HCT116 (cell line): Measurements from ENCODE around the gene AQP10. TPM values are rescaled to one million over a fixed set of nuclear protein-coding genes. Genes with fewer than 3 reads are reported as not detected.
A peak's percentile ranks its signal among the peaks of the same experiment; 100 is the strongest.

ENCODE experiments used
- ATAC-seq: fragments of 200-7000 bp; cut with Tn5 transposase; 2 replicates; pipeline ENCODE4 v1.9.1; 2020; ENCODE audit warnings: mild to moderate bottlenecking, moderate library complexity
- BruUV-seq: library from RNA; stranded (reverse); fragments of 400-500 nt; replicated peaks from 2 replicates; lab custom pipeline; 2021; lab: Mats Ljungman, UMichigan
- CTCF ChIA-PET: fragments of 300-600 bp; sonication (Branson Sonifier 250); formaldehyde crosslinking; loops from one replicate; lab custom pipeline; 2021; ENCODE audit warnings: antibody characterized with exemption; lab: Charles Lee
- POLR2A ChIA-PET: fragments of 300-600, 350-600 bp; sonication (Branson Sonifier 250); formaldehyde crosslinking; loops from one replicate; lab custom pipeline; 2021; ENCODE audit warnings: antibody characterized with exemption; lab: Charles Lee
- RAD21 ChIA-PET, 2 experiments: fragments of 300-600 bp; sonication (Branson Sonifier 250); formaldehyde crosslinking; loops; one replicate each; lab custom pipeline; 2023; ENCODE audit warnings: low total read pairs in 2 of 2; ENCODE audit not compliant: uncharacterized antibody in 2 of 2, unreplicated experiment in 2 of 2, low non-redundant PET in 1 of 2; lab: Charles Lee
- DNase-seq: peaks from one replicate; pipeline ENCODE4 v3.0.0-alpha.2; 2010; ENCODE audit warnings: low read depth, low spot score
- H2AFZ ChIP-seq: fragments of 200-600 bp; shearing (Covaris generic), sonication (generic); 2 replicates; pipeline ENCODE4 v1.6.1; 2017; ENCODE audit warnings: low read depth, mixed run types, mixed read lengths, antibody characterized with exemption, low read length; ENCODE audit not compliant: poor library complexity, severe bottlenecking
- H3K27ac ChIP-seq: 2 replicates; pipeline ENCODE4 v1.5.1; 2012; ENCODE audit warnings: low read depth, low read length
- H3K27me3 ChIP-seq: fragments of 200-600 bp; sonication (generic); 2 replicates; pipeline ENCODE4 v1.6.1; 2016; ENCODE audit warnings: mixed run types, low read length, mixed read lengths; ENCODE audit not compliant: insufficient read depth
- H3K36me3 ChIP-seq, 2 experiments: fragments of 200-500 bp in 1 of 2; fragments of 200-600 bp in 1 of 2; sonication (Bioruptor generic) in 1 of 2; sonication (generic) in 1 of 2; 2 replicates each; pipeline versions ENCODE4 v1.5.1 to v1.6.1; 2014 to 2016; ENCODE audit warnings: low read length in 2 of 2, inconsistent platforms in 1 of 2, mixed read lengths in 1 of 2, mixed run types in 1 of 2; ENCODE audit not compliant: insufficient read depth in 2 of 2, control insufficient read depth in 1 of 2
- H3K4me1 ChIP-seq, 2 experiments: fragments of 200-600 bp in 1 of 2; sonication (generic) in 1 of 2; 2 replicates each; pipeline versions ENCODE4 v1.5.1 to v1.6.1; 2012 to 2017; ENCODE audit warnings: low read length in 2 of 2, inconsistent platforms in 1 of 2, mild to moderate bottlenecking in 1 of 2, mixed read lengths in 1 of 2, mixed run types in 1 of 2, moderate library complexity in 1 of 2; ENCODE audit not compliant: insufficient read depth in 2 of 2, control insufficient read depth in 1 of 2
- H3K4me2 ChIP-seq: fragments of 200-600 bp; sonication (generic); 2 replicates; pipeline ENCODE4 v1.6.1; 2017; ENCODE audit warnings: mixed run types, low read length, mixed read lengths
- H3K4me3 ChIP-seq, 2 experiments: fragments of 200-600 bp in 1 of 2; sonication (generic) in 1 of 2; replicated peaks in 1 of 2; 2 replicates each; pipeline ENCODE4 v1.5.1; 2011 to 2016; ENCODE audit warnings: low read length in 2 of 2, control low read depth in 1 of 2, low read depth in 1 of 2, mild to moderate bottlenecking in 1 of 2, mixed read lengths in 1 of 2, mixed run types in 1 of 2
- H3K79me2 ChIP-seq: fragments of 200-600 bp; sonication (generic); 2 replicates; pipeline ENCODE4 v1.6.1; 2017; ENCODE audit warnings: mild to moderate bottlenecking, mixed run types, low read length, moderate library complexity, mixed read lengths; ENCODE audit not compliant: insufficient read depth
- H3K9ac ChIP-seq: fragments of 200-600 bp; sonication (generic); 2 replicates; pipeline ENCODE4 v1.6.1; 2016; ENCODE audit warnings: low read length, mixed read lengths
- H3K9me2 ChIP-seq: fragments of 200-600 bp; sonication (generic), shearing (Covaris generic); 2 replicates; pipeline ENCODE4 v1.6.1; 2017; ENCODE audit warnings: mixed run types, mild to moderate bottlenecking, moderate library complexity; ENCODE audit not compliant: insufficient read depth
- H3K9me3 ChIP-seq, 2 experiments: fragments of 200-500 bp in 1 of 2; fragments of 200-600 bp in 1 of 2; sonication (Bioruptor generic) in 1 of 2; sonication (generic) in 1 of 2; 2 replicates each; pipeline ENCODE4 v1.6.1; 2014 to 2017; ENCODE audit warnings: low read length in 2 of 2, mixed read lengths in 2 of 2, inconsistent platforms in 1 of 2, low read depth in 1 of 2, mild to moderate bottlenecking in 1 of 2, mixed run types in 1 of 2, moderate library complexity in 1 of 2; ENCODE audit not compliant: control insufficient read depth in 1 of 2, insufficient read depth in 1 of 2
- H4K20me1 ChIP-seq: fragments of 200-600 bp; sonication (generic), shearing (Covaris generic); 2 replicates; pipeline ENCODE4 v1.6.1; 2017; ENCODE audit warnings: mixed run types, mild to moderate bottlenecking, moderate library complexity; ENCODE audit not compliant: insufficient read depth
- ATF3 ChIP-seq: IDR thresholded peaks from 2 replicates; pipeline ENCODE4 v1.6.1; 2012
- CBX3 ChIP-seq: IDR thresholded peaks from 2 replicates; pipeline ENCODE4 v1.6.1; 2012; ENCODE audit warnings: low read depth
- CEBPB ChIP-seq: IDR thresholded peaks from 2 replicates; pipeline ENCODE4 v1.6.1; 2012; ENCODE audit warnings: low read depth
- EGR1 ChIP-seq: IDR thresholded peaks from 2 replicates; pipeline ENCODE4 v1.6.1; 2012; ENCODE audit warnings: low read depth
- ELF1 ChIP-seq: IDR thresholded peaks from 2 replicates; pipeline ENCODE4 v1.6.1; 2012; ENCODE audit warnings: low read depth, borderline replicate concordance
- EZH2 ChIP-seq: fragments of 200-600 bp; sonication (generic); IDR thresholded peaks from 2 replicates; pipeline ENCODE4 v1.6.1; 2017; ENCODE audit warnings: antibody characterized with exemption, mixed run types
- EZH2phosphoT487 ChIP-seq: fragments of 200-600 bp; IDR thresholded peaks from 2 replicates; pipeline ENCODE4 v1.6.1; 2018; ENCODE audit warnings: antibody characterized with exemption, borderline replicate concordance
- FOSL1 ChIP-seq: IDR thresholded peaks from 2 replicates; pipeline ENCODE4 v1.6.1; 2012; ENCODE audit warnings: low read depth
- JUND ChIP-seq: IDR thresholded peaks from 2 replicates; pipeline ENCODE4 v1.6.1; 2012
- MAX ChIP-seq: IDR thresholded peaks from 2 replicates; pipeline ENCODE4 v1.6.1; 2012
- POLR2AphosphoS5 ChIP-seq: IDR thresholded peaks from 2 replicates; pipeline ENCODE4 v1.6.1; 2011; ENCODE audit warnings: mild to moderate bottlenecking, low read depth, low read length, moderate library complexity
- RAD21 ChIP-seq: IDR thresholded peaks from 2 replicates; pipeline ENCODE4 v1.6.1; 2012; ENCODE audit warnings: low read depth, mild to moderate bottlenecking
- SRF ChIP-seq: IDR thresholded peaks from 2 replicates; pipeline ENCODE4 v1.6.1; 2012; ENCODE audit warnings: low read depth
- TCF7L2 ChIP-seq: IDR thresholded peaks from 2 replicates; pipeline ENCODE4 v1.7.0; 2011; ENCODE audit warnings: borderline replicate concordance, inconsistent platforms; ENCODE audit not compliant: insufficient read depth, insufficient read length; ENCODE audit errors: extremely low read depth
- ZNF274 ChIP-seq: fragments of 200-500 bp; sonication (Bioruptor generic); IDR thresholded peaks from 2 replicates; pipeline ENCODE4 v1.6.1; 2014; ENCODE audit warnings: mild to moderate bottlenecking, low read depth, low read length, inconsistent platforms
- intact Hi-C: fragments of 100-400 bp; cut with micrococcal nuclease; formaldehyde crosslinking; loops from 2 replicates; pipeline ENCODE4 v1.10.0; 2022
- total RNA-seq: library from RNA; stranded (reverse); gene quantifications from one replicate; pipeline ENCODE4 v1.2.1, GENCODE V29; 2021; ENCODE audit not compliant: unreplicated experiment
- TF ChIP-seq, protein P1 (sequence below): IDR thresholded peaks from 2 replicates; pipeline ENCODE4 v1.6.1; 2011; ENCODE audit warnings: mild to moderate bottlenecking, low read length, moderate library complexity; ENCODE audit not compliant: insufficient replicate concordance; ENCODE audit errors: extremely low read depth

The AQP10 gene
- total RNA-seq, 1 experiment from 2014 or later = not detected

- no peak for DNase-seq
- Histone ChIP-seq H2AFZ (peak overlapping the region; percentile 83), H3K9me2 (no peaks in the 10 kb centered on the region), H3K9ac (peak overlapping the region; percentile 55), H3K27ac (peak overlapping the region; percentile 72), H3K36me3 (0 out of 4 replicates have a peak, but pooled peaks cover 0 to 4% of the 10 kb centered on the region in 2 experiments), H3K4me3 (peak overlapping the region; percentile 45 to 57), H3K9me3 (no peaks in the 10 kb centered on the region), H3K4me1 (peaks cover 21 to 25% of the 10 kb centered on the region in 2 experiments), H3K4me2 (peak overlapping the region; percentile 88), H3K27me3 (no peaks in the 10 kb centered on the region), H3K79me2 (no peaks in the 10 kb centered on the region), H4K20me1 (no peaks in the 10 kb centered on the region)
- ChIA-PET CTCF (interaction anchor here (0.8 to 1.5 kb wide), 2 partner anchors 9 to 18 kb away, joined by 3 to 4 read pairs; no protein-coding TSS in a partner anchor), RAD21 (interaction anchor here in 1 of 2 experiments (1.0 to 1.2 kb wide), 2 partner anchors 18 to 194 kb away, joined by 3 read pairs; no protein-coding TSS in a partner anchor), POLR2A (interaction anchor here (0.7 kb wide), 1 partner anchor 126 kb away, joined by 3 read pairs; no protein-coding TSS in a partner anchor)
- ATAC-seq = peak; percentile 76
- intact Hi-C loops = loop anchor here (5.0 to 10.0 kb wide), 2 partner anchors 79 to 192 kb away; no protein-coding TSS in a partner anchor
- no peak for TF ChIP-seq ELF1
- BruUV-seq = no TSS peak
Measured at GRCh38 chr1:154352581-154353459, 31.9 kb downstream of the AQP10 start.

DNA sequence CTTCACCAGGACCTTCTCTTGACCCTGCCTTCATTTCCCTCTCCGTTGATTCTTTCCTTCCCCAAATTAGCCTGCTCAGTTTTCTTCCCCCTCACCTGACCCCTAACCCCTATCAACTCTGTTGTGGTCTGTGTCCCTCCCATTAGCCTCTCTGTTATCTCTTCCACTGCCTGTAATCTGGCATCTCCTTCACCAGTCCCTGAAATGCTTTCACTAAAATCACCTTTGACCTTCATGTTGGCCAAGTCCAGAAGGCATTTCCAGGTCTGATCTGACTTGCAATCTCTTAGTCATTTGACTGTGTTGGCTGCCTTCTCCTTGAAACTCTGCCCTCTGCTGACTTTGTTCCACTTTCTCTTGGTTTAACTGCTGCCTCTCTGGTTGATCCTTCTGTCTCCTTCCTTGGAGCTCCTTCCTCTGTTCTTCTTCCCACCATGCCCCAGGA lies 32.6 kb downstream of the AQP10 start:
- intact Hi-C loops = loop anchor here (5.0 to 10.0 kb wide), 2 partner anchors 79 to 191 kb away; no protein-coding TSS in a partner anchor
- BruUV-seq = no TSS peak
- Histone ChIP-seq H3K79me2 (no peaks in the 10 kb centered on the region), H4K20me1 (no peaks in the 10 kb centered on the region), H3K9ac (0 out of 2 replicates have a peak overlapping the region, but pooled peaks have one; percentile 55), H3K36me3 (0 out of 4 replicates have a peak, but pooled peaks cover 0 to 2% of the 10 kb centered on the region in 2 experiments), H3K4me2 (peak overlapping the region; percentile 88), H3K4me3 (peak overlapping the region; percentile 45 to 57), H2AFZ (peak overlapping the region; percentile 83), H3K27ac (peak overlapping the region; percentile 72), H3K4me1 (peaks cover 21 to 25% of the 10 kb centered on the region in 2 experiments), H3K9me3 (no peaks in the 10 kb centered on the region), H3K27me3 (no peaks in the 10 kb centered on the region), H3K9me2 (no peaks in the 10 kb centered on the region)
- POLR2A ChIA-PET = no interaction called here
- ATAC-seq (peak; percentile 61), DNase-seq (peak; percentile 26)
- RAD21 ChIA-PET = interaction anchor here in 1 of 2 experiments (1.2 kb wide), 1 partner anchor 193 kb away, joined by 3 read pairs; no protein-coding TSS in a partner anchor
- CTCF ChIA-PET = interaction anchor here (1.5 kb wide), 1 partner anchor 8 kb away, joined by 3 read pairs; no protein-coding TSS in a partner anchor
- no peak for TF ChIP-seq SRF
- TF ChIP-seq CEBPB = no peak
- TF ChIP-seq ZNF274 = no peak
- TF ChIP-seq EZH2 = no peak
- TF ChIP-seq POLR2AphosphoS5 = no peak
- TF ChIP-seq JUND = no peak
- no peak for TF ChIP-seq ELF1
- TF ChIP-seq, protein P1, sequence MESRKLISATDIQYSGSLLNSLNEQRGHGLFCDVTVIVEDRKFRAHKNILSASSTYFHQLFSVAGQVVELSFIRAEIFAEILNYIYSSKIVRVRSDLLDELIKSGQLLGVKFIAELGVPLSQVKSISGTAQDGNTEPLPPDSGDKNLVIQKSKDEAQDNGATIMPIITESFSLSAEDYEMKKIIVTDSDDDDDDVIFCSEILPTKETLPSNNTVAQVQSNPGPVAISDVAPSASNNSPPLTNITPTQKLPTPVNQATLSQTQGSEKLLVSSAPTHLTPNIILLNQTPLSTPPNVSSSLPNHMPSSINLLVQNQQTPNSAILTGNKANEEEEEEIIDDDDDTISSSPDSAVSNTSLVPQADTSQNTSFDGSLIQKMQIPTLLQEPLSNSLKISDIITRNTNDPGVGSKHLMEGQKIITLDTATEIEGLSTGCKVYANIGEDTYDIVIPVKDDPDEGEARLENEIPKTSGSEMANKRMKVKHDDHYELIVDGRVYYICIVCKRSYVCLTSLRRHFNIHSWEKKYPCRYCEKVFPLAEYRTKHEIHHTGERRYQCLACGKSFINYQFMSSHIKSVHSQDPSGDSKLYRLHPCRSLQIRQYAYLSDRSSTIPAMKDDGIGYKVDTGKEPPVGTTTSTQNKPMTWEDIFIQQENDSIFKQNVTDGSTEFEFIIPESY = no peak
- TF ChIP-seq EZH2phosphoT487 = no peak
- no peak for TF ChIP-seq ATF3
- TF ChIP-seq FOSL1 = no peak
- no peak for TF ChIP-seq EGR1
- TF ChIP-seq MAX = no peak
- TF ChIP-seq CBX3 = 0 out of 2 replicates have a peak, but pooled peaks have one; percentile 53
- no peak for TF ChIP-seq TCF7L2
- TF ChIP-seq RAD21 = peak; percentile 38; the same call in 1 of the 2 replicates
